ENCODE results near the gene TRIM49. TPM values are rescaled to one million over a fixed set of nuclear protein-coding genes. Genes with fewer than 3 reads are reported as not detected.

The TRIM49 gene, protein sequence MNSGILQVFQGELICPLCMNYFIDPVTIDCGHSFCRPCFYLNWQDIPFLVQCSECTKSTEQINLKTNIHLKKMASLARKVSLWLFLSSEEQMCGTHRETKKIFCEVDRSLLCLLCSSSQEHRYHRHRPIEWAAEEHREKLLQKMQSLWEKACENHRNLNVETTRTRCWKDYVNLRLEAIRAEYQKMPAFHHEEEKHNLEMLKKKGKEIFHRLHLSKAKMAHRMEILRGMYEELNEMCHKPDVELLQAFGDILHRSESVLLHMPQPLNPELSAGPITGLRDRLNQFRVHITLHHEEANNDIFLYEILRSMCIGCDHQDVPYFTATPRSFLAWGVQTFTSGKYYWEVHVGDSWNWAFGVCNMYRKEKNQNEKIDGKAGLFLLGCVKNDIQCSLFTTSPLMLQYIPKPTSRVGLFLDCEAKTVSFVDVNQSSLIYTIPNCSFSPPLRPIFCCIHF
- not detected in 2 replicates for total RNA-seq

DNA sequence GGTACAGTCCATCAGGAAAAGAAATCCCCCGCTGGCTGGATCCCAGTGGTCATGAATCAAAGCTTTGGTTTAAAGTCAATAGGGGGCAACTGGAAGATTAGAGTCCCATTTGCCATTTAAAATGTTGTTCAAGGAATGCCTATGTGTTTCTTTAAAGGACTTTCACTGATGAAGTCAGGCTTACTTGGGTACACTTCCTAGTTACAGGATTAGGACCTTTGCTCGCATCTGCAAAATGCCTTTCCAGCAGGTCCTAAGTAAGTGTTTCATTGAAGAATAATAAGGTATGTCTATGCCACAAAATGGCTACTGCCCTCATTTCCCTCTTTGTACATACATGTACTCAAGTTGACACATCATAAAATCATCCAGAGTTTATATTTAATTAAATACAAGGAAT lies at the start of gene TRIM49:
TRIM49 (minus strand) TSS at position 101 of the 400 bp plus-strand sequence. CDS start 4,106 bp downstream, outside the sequence.

Other genes starting within 250 kb of the TRIM49 start
- gene TRIM77, start 98.3 kb downstream of the TRIM49 start, total RNA-seq = not detected in 2 replicates
- not detected in 2 replicates for gene TRIM64B, start 69.9 kb upstream of the TRIM49 start, total RNA-seq
- not detected in 2 replicates for gene TRIM49D1, start 113.7 kb upstream of the TRIM49 start, total RNA-seq
- gene TRIM49D2, start 115.5 kb upstream of the TRIM49 start, total RNA-seq = not detected in 2 replicates
- gene TRIM64, start 157.5 kb upstream of the TRIM49 start, total RNA-seq = not detected in 2 replicates
- gene TRIM49C, start 222.5 kb upstream of the TRIM49 start, total RNA-seq = not detected in 2 replicates

Measured in bronchial smooth muscle cell (primary cell).